ENCODE results near the gene MAP3K3.
A peak's percentile ranks its signal among the peaks of the same experiment; 100 is the strongest.

MAP3K3 gene

DNA sequence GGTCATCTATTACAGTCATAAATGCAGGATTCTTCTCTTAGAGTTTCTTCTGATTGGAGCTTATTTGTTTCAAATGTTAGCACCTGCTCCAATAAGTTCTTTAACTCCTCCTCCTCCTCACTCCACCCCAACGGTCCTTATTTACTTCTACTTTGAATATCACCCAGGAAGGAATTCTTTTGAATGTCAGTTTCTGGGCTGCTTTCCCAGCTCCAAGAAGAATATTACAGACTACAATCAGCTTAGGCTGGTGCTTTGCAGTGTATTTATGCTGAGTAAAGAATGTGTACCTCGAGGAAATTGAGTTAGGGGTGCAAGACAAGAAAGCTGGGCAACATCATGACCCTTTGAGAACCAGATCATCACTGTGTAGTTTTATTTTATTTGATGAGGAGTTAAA, 30.8 kb downstream of the MAP3K3 start:
- no peak for DNase-seq

DNA sequence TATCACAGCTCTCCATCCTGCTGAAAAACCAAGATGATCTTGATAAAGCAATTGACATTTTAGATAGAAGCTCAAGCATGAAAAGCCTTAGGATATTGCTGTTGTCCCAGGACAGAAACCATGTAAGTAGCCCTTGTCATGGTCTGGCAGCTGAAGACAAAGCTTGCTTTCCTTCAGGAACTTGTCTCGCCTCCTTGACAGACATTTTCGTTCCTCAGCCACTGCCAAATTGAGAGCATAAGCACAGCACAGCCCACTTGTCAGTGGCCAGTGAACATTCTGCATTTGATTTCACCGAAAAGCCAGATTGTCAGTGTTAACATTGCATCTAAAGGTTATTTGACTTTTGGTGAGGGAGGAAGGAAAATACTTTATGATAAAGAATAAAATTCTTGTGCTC, 35.6 kb downstream of the MAP3K3 start:
- DNase-seq, result no peak

DNA sequence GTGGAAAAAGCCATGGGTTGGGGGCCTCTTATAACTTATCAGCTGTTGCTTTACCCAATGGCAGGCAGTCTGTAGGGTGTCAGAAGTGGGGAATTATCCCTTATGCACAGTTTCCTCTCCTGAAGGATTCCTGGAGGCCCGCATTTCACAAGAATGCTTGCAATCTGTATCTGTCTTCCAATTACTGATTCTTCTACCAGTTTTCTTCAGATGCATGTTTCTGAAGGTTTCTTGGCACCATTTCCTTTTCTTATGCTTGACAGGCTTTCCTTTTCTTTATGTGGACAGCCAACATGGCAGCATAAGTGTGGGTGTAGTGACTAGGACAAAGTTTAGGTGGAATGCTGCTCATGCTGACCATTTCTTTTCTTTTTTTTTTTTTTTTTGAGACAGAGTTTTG, 36.1 kb downstream of the MAP3K3 start:
- no peak for DNase-seq

DNA sequence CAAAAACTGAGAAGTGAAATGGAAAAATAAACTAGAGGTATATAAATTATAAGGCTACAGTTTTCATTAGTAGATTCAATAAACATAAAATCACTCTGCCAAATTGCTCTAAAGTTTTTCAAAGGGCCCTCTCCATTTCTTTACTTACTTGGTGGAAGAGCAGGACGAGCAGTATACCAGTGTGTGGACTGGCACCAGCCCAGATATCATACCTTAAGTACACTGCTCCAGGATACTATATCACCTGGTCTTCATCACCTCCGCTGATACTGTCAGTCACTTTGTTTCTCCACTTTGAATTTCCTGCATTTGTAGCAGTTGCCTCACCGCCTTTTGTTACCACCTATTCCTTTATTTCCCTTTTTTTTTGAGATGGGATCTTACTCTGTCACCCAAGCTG, 37.6 kb downstream of the MAP3K3 start:
- DNase-seq, result no peak

DNA sequence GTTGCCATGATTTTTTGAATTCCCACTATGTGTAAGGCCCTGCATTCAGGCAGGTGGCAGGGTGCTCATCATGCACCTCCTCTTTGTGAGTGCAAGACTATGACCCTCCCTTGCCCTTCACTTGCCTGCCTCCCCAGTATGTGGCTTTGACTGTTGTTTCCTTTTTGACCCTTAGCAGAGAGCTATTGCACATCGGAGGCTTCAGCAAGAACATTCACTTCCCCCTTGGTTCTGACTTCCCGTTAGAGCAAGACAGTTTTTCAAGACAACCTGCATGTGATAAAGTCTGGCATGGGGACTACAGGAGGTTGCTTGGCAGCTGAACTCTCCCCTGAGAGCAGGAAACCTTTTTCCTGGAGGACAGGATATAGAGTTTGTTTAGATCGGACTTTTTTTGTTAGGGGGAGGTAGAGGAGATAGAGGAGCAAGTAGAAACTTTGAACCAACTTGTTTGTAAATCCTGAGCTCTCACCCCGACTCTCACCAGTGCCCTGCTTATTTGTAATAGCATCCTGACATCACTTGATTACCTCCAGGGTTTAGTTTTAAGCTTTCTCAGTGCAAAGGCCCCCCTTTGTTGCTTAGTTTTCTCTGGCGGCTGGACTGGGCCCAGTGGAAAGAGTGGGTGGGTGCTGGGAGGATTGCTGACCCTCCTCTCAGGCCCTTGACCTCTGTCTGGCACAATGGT, 43.5 kb downstream of the MAP3K3 start:
- no peak for DNase-seq

DNA sequence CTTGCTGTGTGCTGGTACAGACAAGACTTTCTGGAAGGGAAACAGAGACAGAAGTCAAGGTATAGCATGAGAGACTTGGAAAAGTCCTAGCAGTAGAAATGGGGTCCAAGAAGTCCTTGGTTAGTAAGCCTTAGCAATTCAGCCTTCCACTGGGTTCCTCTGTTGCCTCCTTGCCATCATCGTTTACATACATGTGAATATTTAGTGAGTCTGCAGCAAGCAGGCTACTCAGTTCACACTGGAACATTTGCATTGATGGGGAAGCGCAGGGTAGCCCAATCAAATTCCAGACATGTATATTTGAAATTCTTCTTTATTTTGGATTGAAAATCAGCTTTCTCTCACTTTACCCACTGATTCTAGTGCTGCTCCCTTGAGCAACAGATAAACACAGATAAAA, 50.6 kb downstream of the MAP3K3 start:
- DNase-seq, result no peak

DNA sequence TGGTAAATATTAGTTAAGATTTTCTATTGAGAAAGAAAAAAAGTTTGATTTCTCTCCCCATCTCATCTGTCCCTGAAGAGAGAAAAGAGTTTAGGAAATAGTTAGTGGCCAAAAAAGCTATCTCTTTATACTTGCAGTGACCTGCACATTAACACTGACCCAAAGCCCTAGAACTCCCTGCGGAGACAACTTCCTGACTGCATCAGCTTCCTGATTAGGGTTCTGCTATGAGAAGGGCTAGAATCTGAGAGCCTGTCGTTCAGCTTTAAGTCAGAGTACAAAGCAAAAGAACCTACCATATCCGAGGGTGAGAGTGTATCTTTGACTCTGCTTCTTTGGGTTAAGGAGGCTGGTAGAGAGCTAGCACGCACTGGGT, 53.0 kb downstream of the MAP3K3 start:
- DNase-seq, result no peak

DNA sequence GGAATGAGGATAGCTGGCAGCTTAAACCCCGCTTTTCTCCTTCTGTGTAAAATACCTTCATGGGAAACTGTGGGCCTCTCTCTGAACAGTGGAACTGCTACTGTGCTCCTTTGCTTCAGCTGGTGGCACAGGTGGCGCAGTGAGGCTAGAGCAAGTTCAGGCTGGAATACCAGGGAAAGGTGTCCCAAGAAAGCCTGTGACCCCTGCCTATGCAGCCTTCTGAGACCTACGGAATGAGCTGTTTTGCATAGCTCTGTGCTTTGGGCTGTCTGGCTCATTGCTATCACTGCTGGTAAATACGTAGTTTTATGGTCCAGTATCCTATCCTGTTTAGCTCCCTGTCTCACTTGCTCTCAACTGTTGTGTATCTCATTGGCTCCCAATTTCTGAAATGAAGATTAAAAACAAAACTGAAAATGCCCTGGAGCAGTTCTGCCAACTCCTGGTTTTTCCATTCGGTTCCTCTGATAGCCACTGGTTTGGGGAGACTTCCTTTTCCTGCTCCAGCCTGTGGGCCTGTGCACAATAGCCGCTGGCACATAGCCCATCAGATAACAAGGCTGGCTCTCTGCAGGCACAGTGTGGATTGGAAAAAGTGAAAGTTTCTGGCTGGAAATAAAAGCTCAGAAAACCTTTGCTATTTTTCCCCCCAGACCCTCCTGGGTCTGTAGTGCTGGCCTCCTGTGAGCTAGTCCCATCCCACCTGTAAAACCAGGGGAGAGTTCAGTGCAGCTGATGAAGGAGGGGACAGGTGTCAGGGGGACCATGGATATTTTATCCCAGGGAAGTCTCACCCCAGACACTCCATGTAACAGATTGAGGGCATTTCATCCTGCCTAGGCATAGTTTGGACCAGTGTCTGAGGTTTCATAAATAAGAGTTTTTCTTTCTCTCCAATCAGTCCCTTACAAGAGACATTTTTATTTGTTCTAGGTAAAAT, 53.7 kb downstream of the MAP3K3 start:
- DNase-seq, result peak; percentile 61

DNA sequence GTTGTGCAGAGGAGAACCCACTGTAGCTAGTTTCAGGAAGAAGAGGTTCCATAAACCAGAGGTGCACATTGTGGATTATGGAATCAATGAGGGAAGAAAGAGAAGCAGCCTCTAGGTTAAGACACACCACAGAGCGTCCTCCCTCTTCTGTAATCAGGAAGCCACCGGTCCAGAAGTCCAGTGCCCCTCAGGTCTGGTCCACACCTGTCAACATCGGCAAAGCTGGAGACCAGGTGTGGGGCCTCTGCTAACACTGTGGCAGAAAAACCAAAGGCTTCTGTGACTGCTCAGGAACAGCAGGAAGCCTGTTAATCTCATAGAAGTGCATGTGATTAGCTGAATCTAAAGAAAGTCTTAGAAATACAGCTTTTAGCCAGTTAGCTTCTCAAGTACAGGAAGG, 54.4 kb downstream of the MAP3K3 start:
- no peak for DNase-seq

DNA sequence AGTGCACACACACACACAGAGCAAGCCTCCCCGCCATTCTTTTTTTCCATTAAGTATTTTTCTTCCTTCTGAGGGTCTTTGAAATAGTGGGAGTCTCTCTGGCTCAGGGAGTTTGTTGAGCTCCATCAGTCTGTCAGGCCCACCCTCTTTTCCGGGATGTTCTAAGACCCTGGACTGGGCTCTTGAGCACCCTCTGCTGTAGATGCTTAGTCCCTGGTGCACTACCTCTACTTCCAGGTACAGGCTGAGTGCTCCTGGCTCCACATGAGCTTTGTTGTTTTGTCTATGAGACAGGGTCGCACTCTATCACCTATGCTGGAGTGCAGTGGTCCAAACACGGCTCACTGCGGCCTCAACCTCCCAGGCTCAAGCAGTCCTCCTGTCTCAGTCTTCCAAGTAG, 57.0 kb downstream of the MAP3K3 start:
- DNase-seq, result no peak

DNA sequence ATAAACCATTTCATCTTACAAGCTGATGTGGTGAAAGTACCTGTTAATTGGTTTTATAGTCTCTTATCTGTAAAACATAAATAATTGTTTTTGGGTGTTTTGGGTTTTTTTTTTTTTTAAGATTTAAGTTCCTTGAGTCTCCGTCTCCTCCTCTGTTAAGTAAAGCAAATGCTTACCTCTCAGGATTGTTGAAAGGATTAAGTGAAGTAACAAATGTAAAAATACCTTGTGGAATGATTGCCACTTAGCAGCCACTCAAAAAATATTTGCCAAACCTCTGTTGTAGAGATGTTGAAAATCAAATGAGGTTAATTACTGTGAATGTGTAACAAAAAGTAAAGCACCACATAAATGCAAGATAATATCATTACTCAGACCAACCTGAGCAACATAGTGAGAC, 58.5 kb downstream of the MAP3K3 start:
- DNase-seq, result no peak

DNA sequence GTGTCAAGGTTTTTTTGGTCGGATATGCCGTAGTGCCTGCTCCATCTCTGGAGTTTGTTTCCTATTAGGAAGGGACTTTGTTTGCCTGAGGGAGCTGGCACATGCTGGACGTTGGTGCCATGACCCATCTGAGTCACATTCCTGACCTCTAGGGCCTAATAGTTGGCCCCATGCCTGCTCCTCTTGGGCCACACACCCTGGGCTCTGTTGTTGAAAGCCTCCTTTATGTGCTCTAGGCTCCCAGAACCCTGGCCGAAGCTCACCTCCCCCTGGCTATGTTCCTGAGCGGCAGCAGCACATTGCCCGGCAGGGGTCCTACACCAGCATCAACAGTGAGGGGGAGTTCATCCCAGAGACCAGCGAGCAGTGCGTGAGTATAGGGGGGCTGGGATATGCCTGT, 59.3 kb downstream of the MAP3K3 start:
- DNase-seq, result no peak

DNA sequence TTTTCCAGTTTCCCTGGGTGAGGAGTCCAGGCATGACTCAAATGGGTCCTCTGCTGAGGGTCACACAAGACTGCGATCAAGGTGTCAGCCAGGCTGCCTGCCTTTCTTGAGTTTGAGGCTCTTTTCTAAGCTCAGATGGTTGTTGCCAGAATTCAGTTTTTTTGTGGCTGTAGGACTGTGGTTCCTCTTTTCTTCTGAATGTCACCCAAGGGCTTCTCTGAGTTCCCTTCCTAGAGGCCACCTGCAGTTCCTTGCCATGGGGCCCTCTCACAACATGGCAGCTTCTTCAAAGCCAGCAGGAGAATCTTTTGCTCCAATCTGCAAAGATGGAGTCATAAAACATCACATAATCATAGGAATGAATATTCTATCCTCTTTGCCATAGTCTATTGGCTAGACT, 60.2 kb downstream of the MAP3K3 start:
- no peak for DNase-seq

DNA sequence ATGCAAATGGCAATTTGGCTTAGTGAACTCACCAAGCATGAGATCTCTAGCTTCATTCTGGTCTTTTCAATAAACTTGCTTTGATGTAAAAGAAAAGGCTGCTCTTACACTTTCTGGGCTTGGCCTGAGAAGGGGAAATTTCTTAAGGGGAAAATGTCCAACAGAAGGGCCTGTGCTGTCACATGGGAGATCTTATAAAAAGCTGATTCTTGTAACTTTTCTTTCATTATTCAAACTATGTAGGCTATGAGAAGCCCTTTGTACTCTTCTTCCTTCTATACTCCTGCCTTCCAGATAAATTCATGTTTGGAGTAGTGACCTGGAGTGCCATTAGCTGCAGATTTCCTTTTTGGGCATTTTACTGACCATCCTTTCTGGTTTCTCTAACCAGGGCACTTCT, 60.8 kb downstream of the MAP3K3 start:
- no peak for DNase-seq

DNA sequence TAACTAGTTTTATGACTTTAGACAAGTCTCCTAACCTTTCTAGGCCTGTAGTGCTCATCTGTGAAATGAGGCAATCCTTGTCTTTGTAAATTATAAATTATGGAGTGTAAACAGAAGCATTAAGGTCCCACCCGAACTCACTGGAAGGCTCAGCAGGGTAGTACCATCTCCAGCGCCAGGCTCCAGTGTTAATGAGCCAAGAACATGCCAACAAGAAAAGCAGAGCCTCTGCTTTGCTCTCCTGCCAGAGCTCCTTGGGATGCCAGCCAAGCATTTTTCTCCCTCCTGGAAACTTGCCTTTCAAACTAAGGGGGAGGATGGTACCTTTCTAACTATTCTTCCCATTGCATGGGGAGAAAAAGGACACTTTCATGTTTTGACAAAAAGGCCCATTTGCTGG, 62.8 kb downstream of the MAP3K3 start:
- DNase-seq, result no peak

DNA sequence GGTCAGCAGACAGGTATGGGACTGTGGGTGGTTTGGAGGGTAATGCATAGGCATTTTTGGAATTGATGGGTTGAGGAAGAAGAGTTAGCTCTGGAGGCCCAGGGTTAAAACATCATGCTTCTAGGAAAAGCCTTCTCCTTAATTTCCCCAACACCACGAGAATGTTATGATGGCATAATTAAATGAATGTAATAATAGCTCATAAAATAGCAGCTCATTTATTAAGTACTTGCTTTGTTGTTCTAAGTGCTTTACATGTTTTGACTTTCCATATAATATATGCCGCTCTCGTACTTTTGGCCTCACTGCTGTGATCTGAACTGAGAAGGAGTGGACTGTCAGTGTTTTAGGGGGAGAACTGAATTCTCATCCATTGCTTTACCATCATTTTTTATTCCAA, 63.4 kb downstream of the MAP3K3 start:
- no peak for DNase-seq

DNA sequence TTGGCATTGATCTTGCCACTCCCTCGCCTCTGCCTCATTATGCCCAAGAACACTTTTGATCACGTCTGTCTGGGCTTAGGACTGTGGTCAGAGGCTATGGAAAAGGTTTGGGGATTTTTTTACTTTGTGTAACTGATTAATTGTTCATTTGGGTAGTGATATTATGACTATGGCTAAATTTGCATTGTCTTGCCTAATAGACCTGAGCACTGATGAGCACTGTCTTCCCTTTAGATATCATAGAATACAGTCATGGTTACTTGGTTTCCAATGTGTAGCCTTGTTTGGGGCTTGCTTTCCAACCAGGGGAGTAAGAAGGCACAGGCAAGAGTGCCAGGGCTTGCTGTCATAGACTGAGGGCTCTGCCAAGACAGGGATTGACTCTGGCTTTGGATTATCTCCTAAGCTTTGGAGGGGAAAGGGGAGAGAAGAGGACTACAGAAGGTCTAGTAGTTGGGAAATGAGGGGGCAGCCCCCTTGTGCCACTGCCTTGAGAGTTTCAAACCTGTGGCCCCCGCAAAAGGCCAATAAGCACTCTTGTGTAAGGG, 64.0 kb downstream of the MAP3K3 start:
- DNase-seq, result no peak

DNA sequence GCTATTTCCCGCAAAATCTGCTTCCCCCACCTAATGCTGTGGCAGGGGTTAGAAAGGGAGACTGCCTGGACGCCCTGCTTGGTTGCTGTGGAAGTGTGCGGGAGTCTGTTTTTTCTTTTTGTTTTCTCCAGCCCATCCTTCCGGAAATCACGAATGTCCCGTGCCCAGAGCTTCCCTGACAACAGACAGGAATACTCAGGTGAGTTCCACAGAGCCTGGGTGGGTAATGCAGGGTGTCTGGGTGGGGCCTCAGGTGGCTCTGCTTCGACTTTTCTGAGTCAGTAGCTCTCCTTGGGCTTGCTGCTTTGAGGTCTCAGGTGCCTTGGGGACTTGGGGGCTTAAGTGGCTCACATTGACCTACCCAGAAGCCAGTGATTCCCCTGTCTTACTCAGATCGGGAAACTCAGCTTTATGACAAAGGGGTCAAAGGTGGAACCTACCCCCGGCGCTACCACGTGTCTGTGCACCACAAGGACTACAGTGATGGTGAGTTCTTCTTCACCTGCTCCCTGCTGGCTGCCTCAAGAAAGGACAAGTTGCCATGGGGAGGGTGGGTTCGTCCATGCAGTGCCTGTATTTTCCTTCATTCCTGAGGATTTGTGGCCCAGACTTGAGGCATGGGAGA, 66.3 kb downstream of the MAP3K3 start:
- no peak for DNase-seq

DNA sequence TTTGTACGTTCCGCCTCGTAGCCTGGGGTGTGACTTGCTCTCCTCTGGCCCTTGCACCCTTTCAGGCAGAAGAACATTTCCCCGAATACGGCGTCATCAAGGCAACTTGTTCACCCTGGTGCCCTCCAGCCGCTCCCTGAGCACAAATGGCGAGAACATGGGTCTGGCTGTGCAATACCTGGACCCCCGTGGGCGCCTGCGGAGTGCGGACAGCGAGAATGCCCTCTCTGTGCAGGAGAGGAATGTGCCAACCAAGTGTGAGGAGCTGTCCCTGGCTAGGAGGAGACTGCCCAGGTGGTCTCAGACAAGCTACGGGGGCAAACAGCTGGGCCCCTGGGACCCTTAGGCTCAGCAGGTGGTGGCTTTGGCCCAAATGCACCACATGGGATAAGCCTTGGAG, 67.3 kb downstream of the MAP3K3 start:
- no peak for DNase-seq

DNA sequence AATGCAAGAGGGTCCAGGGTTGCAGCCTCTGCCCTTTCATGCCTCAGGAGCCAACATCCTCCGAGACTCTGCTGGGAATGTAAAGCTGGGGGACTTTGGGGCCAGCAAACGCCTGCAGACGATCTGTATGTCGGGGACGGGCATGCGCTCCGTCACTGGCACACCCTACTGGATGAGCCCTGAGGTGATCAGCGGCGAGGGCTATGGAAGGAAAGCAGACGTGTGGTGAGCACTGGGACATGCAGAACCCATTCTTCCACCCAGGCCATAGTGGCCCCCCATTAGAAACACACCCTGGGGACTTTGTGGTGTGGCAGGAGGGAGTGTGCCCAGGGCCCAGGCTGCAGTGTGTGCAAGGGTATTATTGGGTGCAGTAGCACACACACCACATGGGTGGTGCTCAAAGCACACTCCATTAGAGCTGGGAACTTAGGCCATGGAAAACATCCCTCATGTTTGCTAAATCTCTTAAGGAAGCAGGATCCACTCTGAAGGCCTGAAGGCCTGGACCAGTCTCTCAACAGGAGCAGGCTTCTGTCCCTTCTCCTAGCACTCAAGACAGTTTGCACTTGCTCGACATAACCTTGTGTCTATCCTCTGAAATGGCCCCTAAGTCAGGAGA, 70.1 kb downstream of the MAP3K3 start:
- DNase-seq, result no peak

DNA sequence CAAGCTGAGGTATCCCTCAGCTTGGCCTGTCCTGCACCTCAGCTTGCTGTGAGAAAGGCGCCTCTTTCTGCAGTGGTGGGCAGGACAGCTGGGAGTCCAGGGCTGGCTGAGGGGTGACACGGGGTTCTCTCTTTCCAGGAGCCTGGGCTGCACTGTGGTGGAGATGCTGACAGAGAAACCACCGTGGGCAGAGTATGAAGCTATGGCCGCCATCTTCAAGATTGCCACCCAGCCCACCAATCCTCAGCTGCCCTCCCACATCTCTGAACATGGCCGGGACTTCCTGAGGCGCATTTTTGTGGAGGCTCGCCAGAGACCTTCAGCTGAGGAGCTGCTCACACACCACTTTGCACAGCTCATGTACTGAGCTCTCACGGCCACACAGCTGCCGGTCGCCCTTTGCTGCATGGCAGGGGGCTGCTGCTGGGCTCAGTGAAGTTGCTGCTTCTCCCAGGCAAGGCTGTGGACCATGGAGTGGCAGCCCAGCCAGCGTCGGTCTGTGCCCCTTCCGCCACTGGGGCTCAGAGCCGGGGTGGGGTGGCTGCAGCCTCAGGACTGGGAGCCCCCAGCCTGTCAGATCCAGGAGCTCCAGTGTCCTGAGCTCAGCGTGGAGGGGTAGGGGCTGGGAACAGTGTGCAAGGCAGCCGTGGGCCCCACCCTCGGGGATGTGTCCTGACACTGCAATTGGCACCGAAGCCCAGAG, 71.3 kb downstream of the MAP3K3 start:
- no peak for DNase-seq

DNA sequence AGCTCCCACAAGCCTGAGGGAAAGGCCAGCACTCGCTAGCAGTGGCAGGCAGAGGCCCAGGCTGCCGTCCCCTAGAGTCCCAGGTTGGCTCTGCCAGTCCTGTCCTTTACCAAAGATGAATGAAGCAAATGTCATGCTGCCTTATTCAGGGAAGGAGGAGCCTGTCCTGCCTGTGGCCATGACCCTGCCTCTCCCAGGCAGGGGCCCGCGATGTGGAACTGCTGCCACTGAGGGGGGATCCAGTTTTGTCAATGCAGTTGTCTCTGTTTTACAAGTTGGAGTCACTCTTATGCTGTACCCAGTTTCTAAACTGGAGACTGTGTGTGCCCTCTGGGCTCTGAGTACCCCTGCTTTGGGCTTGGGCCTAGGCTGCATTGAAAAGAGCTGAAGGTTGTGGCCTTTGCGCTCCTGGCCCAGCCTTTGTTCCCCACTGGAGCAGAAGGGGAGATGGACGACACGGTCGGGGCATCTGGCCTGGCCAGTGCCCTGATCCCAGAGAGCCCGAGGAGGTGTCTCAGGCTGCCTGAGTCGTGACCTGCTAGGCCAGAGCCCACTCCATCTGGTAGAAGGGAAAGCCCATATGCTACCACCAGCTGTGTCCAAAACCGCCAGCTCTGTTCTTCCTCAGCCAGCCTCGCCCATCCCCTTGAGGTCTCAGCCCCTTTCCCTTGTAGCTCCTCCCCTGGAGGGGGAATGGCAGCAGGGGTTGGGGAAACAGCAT, 72.2 kb downstream of the MAP3K3 start:
- no peak for DNase-seq

Measured in NCI-H526 treated with DMSO at 0.1 percent for 48 hours (cell line).